ENCODE results near the gene PROX1. TPM values are rescaled to one million over a fixed set of nuclear protein-coding genes. Genes with fewer than 3 reads are reported as not detected.
A peak's percentile ranks its signal among the peaks of the same experiment; 100 is the strongest.

The PROX1 gene
- total and polyA plus RNA-seq, 2 donors (not counting 1 experiment from before 2014, with no cell fraction given), result 0.02 to 0.17 TPM

DNA sequence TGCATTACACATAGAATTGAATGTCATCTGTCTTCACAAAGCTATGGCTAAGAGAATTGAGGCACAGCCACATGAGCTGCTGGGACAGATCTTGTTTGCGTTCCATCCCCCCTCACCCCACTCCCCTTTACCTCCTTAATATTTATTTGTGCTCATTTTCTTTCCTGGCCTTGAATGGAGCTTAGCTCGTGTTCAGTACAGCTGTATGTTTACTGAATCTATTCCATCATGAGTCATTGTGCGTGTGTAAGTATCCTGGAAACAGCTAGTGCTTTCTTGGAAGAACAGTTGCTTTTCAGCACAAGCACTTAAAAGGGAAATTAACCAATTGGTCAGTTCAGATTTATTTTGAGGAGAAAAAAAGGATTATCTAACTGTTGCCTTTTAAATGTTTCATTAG, 14.7 kb downstream of the PROX1 start:
- Histone ChIP-seq H4K20me1 (ENCODE audit: control insufficient read depth, extremely low read depth, insufficient read depth, low read length) (no peaks in the 10 kb centered on the region), H3K9me3 (ENCODE audit: control insufficient read depth, insufficient read depth, low read depth, low read length) (no peaks in the 10 kb centered on the region), H3K27me3 (ENCODE audit: control insufficient read depth, insufficient read depth, low read length) (no peaks in the 10 kb centered on the region), H3K27ac (ENCODE audit: insufficient read depth, low read length) (no peak overlapping the region), H2AFZ (ENCODE audit: low read length) (no peak overlapping the region), H3K79me2 (ENCODE audit: control insufficient read depth, insufficient read depth, low read length) (no peaks in the 10 kb centered on the region), H3K9ac (ENCODE audit: insufficient read depth, low read length) (no peak overlapping the region), H3K4me2 (ENCODE audit: extremely low read depth, insufficient read depth, low read length) (no peak overlapping the region), H3K36me3 (ENCODE audit: control insufficient read depth, insufficient read depth, low read length) (no peaks in the 10 kb centered on the region), H3K4me1 (ENCODE audit: control insufficient read depth, extremely low read depth, insufficient read depth, low read length) (no peaks in the 10 kb centered on the region), H3K4me3 (replicated peaks in 1 of 4; ENCODE audit: control extremely low read depth in 1 of 4, insufficient read depth in 1 of 4, low read depth in 3 of 4, low read length in 4 of 4) (no peak overlapping the region)
- TF ChIP-seq EZH2 (IDR thresholded peaks at IDR 0.05; ENCODE audit: low read length, missing control alignments), result no peak
- TF ChIP-seq, protein P1, sequence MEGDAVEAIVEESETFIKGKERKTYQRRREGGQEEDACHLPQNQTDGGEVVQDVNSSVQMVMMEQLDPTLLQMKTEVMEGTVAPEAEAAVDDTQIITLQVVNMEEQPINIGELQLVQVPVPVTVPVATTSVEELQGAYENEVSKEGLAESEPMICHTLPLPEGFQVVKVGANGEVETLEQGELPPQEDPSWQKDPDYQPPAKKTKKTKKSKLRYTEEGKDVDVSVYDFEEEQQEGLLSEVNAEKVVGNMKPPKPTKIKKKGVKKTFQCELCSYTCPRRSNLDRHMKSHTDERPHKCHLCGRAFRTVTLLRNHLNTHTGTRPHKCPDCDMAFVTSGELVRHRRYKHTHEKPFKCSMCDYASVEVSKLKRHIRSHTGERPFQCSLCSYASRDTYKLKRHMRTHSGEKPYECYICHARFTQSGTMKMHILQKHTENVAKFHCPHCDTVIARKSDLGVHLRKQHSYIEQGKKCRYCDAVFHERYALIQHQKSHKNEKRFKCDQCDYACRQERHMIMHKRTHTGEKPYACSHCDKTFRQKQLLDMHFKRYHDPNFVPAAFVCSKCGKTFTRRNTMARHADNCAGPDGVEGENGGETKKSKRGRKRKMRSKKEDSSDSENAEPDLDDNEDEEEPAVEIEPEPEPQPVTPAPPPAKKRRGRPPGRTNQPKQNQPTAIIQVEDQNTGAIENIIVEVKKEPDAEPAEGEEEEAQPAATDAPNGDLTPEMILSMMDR (conservative IDR thresholded peaks at IDR 0.05 in 1 of 2, IDR thresholded peaks at IDR 0.05 in 1 of 2; ENCODE audit: low read depth in 1 of 2, low read length in 2 of 2), result no peak
- peak; percentile 73 to 84 for DNase-seq (ENCODE audit: low read depth in 2 of 2)

DNA sequence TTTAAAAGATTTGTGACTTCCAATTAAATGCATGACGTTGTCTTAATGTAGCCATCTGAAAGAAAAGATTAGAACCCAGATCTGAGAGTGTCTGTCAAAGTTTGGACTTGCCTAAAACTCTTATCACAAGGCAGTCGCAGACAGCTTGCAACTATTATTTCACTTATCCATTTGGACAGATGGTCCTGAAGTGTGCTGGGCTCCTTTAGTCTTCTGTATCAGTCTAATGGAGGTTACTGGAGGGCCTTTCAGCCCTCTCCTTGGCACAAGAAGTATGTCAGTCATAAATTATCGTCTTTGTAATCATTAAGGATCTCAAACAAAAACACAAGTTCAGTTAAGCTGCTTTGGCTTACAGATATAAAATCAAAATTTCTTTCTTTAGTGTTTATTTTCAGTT, 15.5 kb downstream of the PROX1 start:
- no peaks in the 10 kb centered on the region for H3K9me3 ChIP-seq (ENCODE audit: control insufficient read depth, insufficient read depth, low read depth, low read length)
- no peaks in the 10 kb centered on the region for H3K36me3 ChIP-seq (ENCODE audit: control insufficient read depth, insufficient read depth, low read length)
- DNase-seq (ENCODE audit: low read depth in 2 of 2), result no peak
- H3K27me3 ChIP-seq (ENCODE audit: control insufficient read depth, insufficient read depth, low read length), result no peaks in the 10 kb centered on the region
- TF ChIP-seq, protein P1 (conservative IDR thresholded peaks at IDR 0.05 in 1 of 2, IDR thresholded peaks at IDR 0.05 in 1 of 2; ENCODE audit: low read depth in 1 of 2, low read length in 2 of 2), result no peak
- TF ChIP-seq EZH2 (IDR thresholded peaks at IDR 0.05; ENCODE audit: low read length, missing control alignments), result no peak
- no peak overlapping the region for H3K27ac ChIP-seq (ENCODE audit: insufficient read depth, low read length)
- H2AFZ ChIP-seq (ENCODE audit: low read length), result no peak overlapping the region
- no peaks in the 10 kb centered on the region for H4K20me1 ChIP-seq (ENCODE audit: control insufficient read depth, extremely low read depth, insufficient read depth, low read length)
- no peak overlapping the region for H3K4me3 ChIP-seq (replicated peaks in 1 of 4; ENCODE audit: control extremely low read depth in 1 of 4, insufficient read depth in 1 of 4, low read depth in 3 of 4, low read length in 4 of 4)
- no peak overlapping the region for H3K4me2 ChIP-seq (ENCODE audit: extremely low read depth, insufficient read depth, low read length)
- no peak overlapping the region for H3K9ac ChIP-seq (ENCODE audit: insufficient read depth, low read length)
- no peaks in the 10 kb centered on the region for H3K79me2 ChIP-seq (ENCODE audit: control insufficient read depth, insufficient read depth, low read length)
- no peaks in the 10 kb centered on the region for H3K4me1 ChIP-seq (ENCODE audit: control insufficient read depth, extremely low read depth, insufficient read depth, low read length)

DNA sequence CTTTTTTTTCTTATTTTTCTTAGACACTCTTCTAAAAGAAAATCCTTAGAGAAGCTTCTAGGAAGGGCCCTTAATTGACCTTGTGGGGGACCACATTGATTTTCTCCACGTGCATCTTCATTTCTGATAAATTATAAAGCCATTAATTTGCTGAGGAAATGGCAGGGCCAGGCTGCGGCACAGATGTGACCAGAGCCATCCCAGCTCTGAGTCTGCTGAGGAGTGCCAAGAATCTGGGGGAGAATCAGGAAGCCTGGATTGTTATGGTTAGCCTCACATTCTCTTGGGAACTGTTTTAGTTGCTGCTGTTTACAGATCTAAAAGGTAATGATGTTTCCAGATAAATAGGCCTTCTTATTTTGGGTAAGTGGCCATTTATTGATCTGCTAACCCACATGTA, 16.2 kb downstream of the PROX1 start:
- Histone ChIP-seq H4K20me1 (ENCODE audit: control insufficient read depth, extremely low read depth, insufficient read depth, low read length) (no peaks in the 10 kb centered on the region), H3K4me2 (ENCODE audit: extremely low read depth, insufficient read depth, low read length) (no peak overlapping the region), H3K4me1 (ENCODE audit: control insufficient read depth, extremely low read depth, insufficient read depth, low read length) (no peaks in the 10 kb centered on the region), H3K27me3 (ENCODE audit: control insufficient read depth, insufficient read depth, low read length) (no peaks in the 10 kb centered on the region), H3K36me3 (ENCODE audit: control insufficient read depth, insufficient read depth, low read length) (no peaks in the 10 kb centered on the region), H3K9ac (ENCODE audit: insufficient read depth, low read length) (no peak overlapping the region), H3K79me2 (ENCODE audit: control insufficient read depth, insufficient read depth, low read length) (no peaks in the 10 kb centered on the region), H3K27ac (ENCODE audit: insufficient read depth, low read length) (no peak overlapping the region), H3K9me3 (ENCODE audit: control insufficient read depth, insufficient read depth, low read depth, low read length) (no peaks in the 10 kb centered on the region), H2AFZ (ENCODE audit: low read length) (no peak overlapping the region), H3K4me3 (replicated peaks in 1 of 4; ENCODE audit: control extremely low read depth in 1 of 4, insufficient read depth in 1 of 4, low read depth in 3 of 4, low read length in 4 of 4) (no peak overlapping the region)
- DNase-seq (ENCODE audit: low read depth in 2 of 2), result no peak
- TF ChIP-seq, protein P1 (conservative IDR thresholded peaks at IDR 0.05 in 1 of 2, IDR thresholded peaks at IDR 0.05 in 1 of 2; ENCODE audit: low read depth in 1 of 2, low read length in 2 of 2), result no peak
- TF ChIP-seq EZH2 (IDR thresholded peaks at IDR 0.05; ENCODE audit: low read length, missing control alignments), result no peak
